Measurements from ENCODE around the gene ELMO1. TPM values are rescaled to one million over a fixed set of nuclear protein-coding genes. Genes with fewer than 3 reads are reported as not detected.

Gene ELMO1
- total RNA-seq, 1 donor from 2014 or later = 132 TPM

- H3K4me1 Mint-ChIP-seq = peaks cover 78% of the 10 kb centered on the region
- ChIA-PET CTCF (no interaction called here), POLR2A (no interaction called here)
- DNase-seq (no peak), ATAC-seq (ENCODE audit: low read depth) (peak; percentile 11)
- no peak overlapping the region for H3K4me3 Mint-ChIP-seq
- intact Hi-C loops (cut with micrococcal nuclease) = no loop called here
- H3K36me3 Mint-ChIP-seq (ENCODE audit: low read depth) = peaks cover 57% of the 10 kb centered on the region
- H3K27ac Mint-ChIP-seq = peak overlapping the region; percentile 36
- TF ChIP-seq CTCF (IDR thresholded peaks at IDR 0.05) = no peak
- H3K9me3 Mint-ChIP-seq = peaks cover 5% of the 10 kb centered on the region
- no peaks in the 10 kb centered on the region for H3K27me3 Mint-ChIP-seq
Measured at GRCh38 chr7:37312608-37313007, 136.1 kb downstream of the ELMO1 start.

GRCh38 chr7:37311355-37311754 is 137.3 kb downstream of the ELMO1 start:
- POLR2A ChIA-PET = interaction anchor here (0.7 kb wide), 1 partner anchor 76 kb away, joined by 3 read pairs; no protein-coding TSS in a partner anchor
- H3K36me3 Mint-ChIP-seq (ENCODE audit: low read depth) = peaks cover 68% of the 10 kb centered on the region
- DNase-seq (no peak), ATAC-seq (ENCODE audit: low read depth) (peak; percentile 74)
- H3K9me3 Mint-ChIP-seq = peaks cover 5% of the 10 kb centered on the region
- H3K27ac Mint-ChIP-seq = peak overlapping the region; percentile 77
- no peak for TF ChIP-seq CTCF (IDR thresholded peaks at IDR 0.05)
- H3K4me3 Mint-ChIP-seq = no peak overlapping the region
- CTCF ChIA-PET = interaction anchor here (2.5 kb wide), 1 partner anchor 27 kb away, joined by 8 read pairs; no protein-coding TSS in a partner anchor
- intact Hi-C loops (cut with micrococcal nuclease) = loop anchor here (1.0 to 2.0 kb wide), 2 partner anchors 25 to 41 kb away; no protein-coding TSS in a partner anchor
- H3K27me3 Mint-ChIP-seq = no peaks in the 10 kb centered on the region
- peaks cover 73% of the 10 kb centered on the region for H3K4me1 Mint-ChIP-seq

- no peak for TF ChIP-seq CTCF (IDR thresholded peaks at IDR 0.05)
- POLR2A ChIA-PET = interaction anchor here (0.9 kb wide), 1 partner anchor 26 kb away, joined by 3 read pairs; no protein-coding TSS in a partner anchor
- H3K36me3 Mint-ChIP-seq (ENCODE audit: low read depth) = peaks cover 74% of the 10 kb centered on the region
- CTCF ChIA-PET = interaction anchor here (0.8 to 2.5 kb wide), 2 partner anchors 26 to 42 kb away, joined by 3 to 8 read pairs; no protein-coding TSS in a partner anchor
- peak overlapping the region; percentile 35 for H3K4me3 Mint-ChIP-seq
- peaks cover 5% of the 10 kb centered on the region for H3K9me3 Mint-ChIP-seq
- ATAC-seq (ENCODE audit: low read depth) (peak; percentile 46), DNase-seq (no peak)
- peaks cover 65% of the 10 kb centered on the region for H3K4me1 Mint-ChIP-seq
- intact Hi-C loops (cut with micrococcal nuclease) = loop anchor here (1.0 to 2.0 kb wide), 4 partner anchors 8 to 42 kb away; no protein-coding TSS in a partner anchor
- no peaks in the 10 kb centered on the region for H3K27me3 Mint-ChIP-seq
- H3K27ac Mint-ChIP-seq = peak overlapping the region; percentile 77
Measured at GRCh38 chr7:37310327-37311080, 138.2 kb downstream of the ELMO1 start.

- DNase-seq (no peak), ATAC-seq (ENCODE audit: low read depth) (no peak)
- POLR2A ChIA-PET = interaction anchor here (0.9 kb wide), 1 partner anchor 27 kb away, joined by 3 read pairs; no protein-coding TSS in a partner anchor
- Mint-ChIP-seq H3K4me3 (no peak overlapping the region), H3K9me3 (peaks cover 5% of the 10 kb centered on the region), H3K27me3 (no peaks in the 10 kb centered on the region), H3K27ac (no peak overlapping the region), H3K4me1 (peaks cover 55% of the 10 kb centered on the region), H3K36me3 (ENCODE audit: low read depth) (peaks cover 76% of the 10 kb centered on the region)
- CTCF ChIA-PET = interaction anchor here (2.5 kb wide), 1 partner anchor 25 kb away, joined by 8 read pairs; no protein-coding TSS in a partner anchor
- no peak for TF ChIP-seq CTCF (IDR thresholded peaks at IDR 0.05)
- intact Hi-C loops (cut with micrococcal nuclease) = no loop called here
Measured at GRCh38 chr7:37309493-37309892, 139.2 kb downstream of the ELMO1 start.

GRCh38 chr7:37304921-37305320 is 143.7 kb downstream of the ELMO1 start:
- peaks cover 17% of the 10 kb centered on the region for H3K4me1 Mint-ChIP-seq
- H3K4me3 Mint-ChIP-seq = no peak overlapping the region
- H3K9me3 Mint-ChIP-seq = peaks cover 5% of the 10 kb centered on the region
- no peaks in the 10 kb centered on the region for H3K27me3 Mint-ChIP-seq
- ChIA-PET CTCF (no interaction called here), POLR2A (no interaction called here)
- ATAC-seq (ENCODE audit: low read depth) = no peak
- peaks cover 82% of the 10 kb centered on the region for H3K36me3 Mint-ChIP-seq (ENCODE audit: low read depth)
- intact Hi-C loops (cut with micrococcal nuclease) = no loop called here
- TF ChIP-seq CTCF (IDR thresholded peaks at IDR 0.05) = no peak
- H3K27ac Mint-ChIP-seq = no peak overlapping the region
- DNase-seq = no peak

Measured in activated B cell treated with CpG ODN at 0.5 μM for 24 hours (primary cell).